Mucosa of stomach (tissue), 1 donor: Measurements from ENCODE around the gene ARPP19.
"Not testable (repeated sequence)": the region's sequence is repeated elsewhere in the genome, so short reads cannot be mapped to it uniquely, and the experiment has no call there.

Experiments used
- H3K27me3 ChIP-seq: one replicate; pipeline ENCODE4 v1.7.0; 2013; ENCODE audit warnings: mild to moderate bottlenecking, low read length; ENCODE audit not compliant: control insufficient read depth, insufficient read depth
- H3K36me3 ChIP-seq: one replicate; pipeline ENCODE4 v1.7.0; 2013; ENCODE audit warnings: low read length; ENCODE audit not compliant: control insufficient read depth, insufficient read depth
- H3K4me1 ChIP-seq: one replicate; pipeline ENCODE4 v1.7.0; 2013; ENCODE audit warnings: mild to moderate bottlenecking, low read length; ENCODE audit not compliant: control insufficient read depth, insufficient read depth
- H3K4me3 ChIP-seq: one replicate; pipeline ENCODE4 v1.7.0; 2013; ENCODE audit warnings: low read length
- H3K9ac ChIP-seq: one replicate; pipeline ENCODE4 v1.7.0; 2013; ENCODE audit warnings: mild to moderate bottlenecking, low read length, moderate library complexity
- H3K9me3 ChIP-seq: one replicate; pipeline ENCODE4 v1.7.0; 2013; ENCODE audit warnings: mild to moderate bottlenecking, low read length, moderate library complexity; ENCODE audit not compliant: control insufficient read depth
- donor health status: Pancreatic carcinoma.

The ARPP19 gene

GRCh38 chr15:52521682-52522081, 47.1 kb downstream of the ARPP19 start:
- H3K36me3 ChIP-seq: no peaks in the 10 kb centered on the region
- no peak overlapping the region for H3K9ac ChIP-seq
- H3K9me3 ChIP-seq: no peaks in the 10 kb centered on the region
- H3K27me3 ChIP-seq: no peaks in the 10 kb centered on the region
- no peaks in the 10 kb centered on the region for H3K4me1 ChIP-seq
- no peak overlapping the region for H3K4me3 ChIP-seq

GRCh38 chr15:52520421-52520820, 48.4 kb downstream of the ARPP19 start:
- H3K4me1 ChIP-seq: no peaks in the 10 kb centered on the region
- H3K9ac ChIP-seq: no peak overlapping the region
- H3K27me3 ChIP-seq: no peaks in the 10 kb centered on the region
- no peaks in the 10 kb centered on the region for H3K36me3 ChIP-seq
- no peaks in the 10 kb centered on the region for H3K9me3 ChIP-seq
- no peak overlapping the region for H3K4me3 ChIP-seq

GRCh38 chr15:52518487-52519371, 50.1 kb downstream of the ARPP19 start:
- Histone ChIP-seq H3K27me3 (no peaks in the 10 kb centered on the region), H3K9me3 (no peaks in the 10 kb centered on the region), H3K4me3 (no peak overlapping the region), H3K4me1 (no peaks in the 10 kb centered on the region), H3K36me3 (no peaks in the 10 kb centered on the region), H3K9ac (no peak overlapping the region)

- H3K27me3 ChIP-seq: no peaks in the 10 kb centered on the region
- no peaks in the 10 kb centered on the region for H3K36me3 ChIP-seq
- H3K9ac ChIP-seq: no peak overlapping the region
- no peaks in the 10 kb centered on the region for H3K9me3 ChIP-seq
- H3K4me3 ChIP-seq: no peak overlapping the region
- no peaks in the 10 kb centered on the region for H3K4me1 ChIP-seq
These were observed 51.8 kb downstream of the ARPP19 start for GRCh38 chr15:52517014-52517413.

- Histone ChIP-seq H3K9ac (no peak overlapping the region), H3K9me3 (no peaks in the 10 kb centered on the region), H3K4me1 (no peaks in the 10 kb centered on the region), H3K27me3 (no peaks in the 10 kb centered on the region), H3K4me3 (no peak overlapping the region), H3K36me3 (no peaks in the 10 kb centered on the region)
These were observed 53.5 kb downstream of the ARPP19 start for GRCh38 chr15:52515343-52515742.

GRCh38 chr15:52514482-52514881, 54.3 kb downstream of the ARPP19 start:
- no peaks in the 10 kb centered on the region for H3K9me3 ChIP-seq
- no peaks in the 10 kb centered on the region for H3K4me1 ChIP-seq
- no peaks in the 10 kb centered on the region for H3K36me3 ChIP-seq
- no peak overlapping the region for H3K4me3 ChIP-seq
- no peaks in the 10 kb centered on the region for H3K27me3 ChIP-seq
- H3K9ac ChIP-seq: no peak overlapping the region

- H3K4me1 ChIP-seq, H3K36me3 ChIP-seq, H3K9me3 ChIP-seq, H3K9ac ChIP-seq, H3K27me3 ChIP-seq, H3K4me3 ChIP-seq: not testable (repeated sequence)
These were observed 56.0 kb downstream of the ARPP19 start for GRCh38 chr15:52512869-52513268.

GRCh38 chr15:52511084-52511483, 57.7 kb downstream of the ARPP19 start:
- H3K9me3 ChIP-seq: no peaks in the 10 kb centered on the region
- no peaks in the 10 kb centered on the region for H3K27me3 ChIP-seq
- no peak overlapping the region for H3K4me3 ChIP-seq
- no peaks in the 10 kb centered on the region for H3K36me3 ChIP-seq
- no peaks in the 10 kb centered on the region for H3K4me1 ChIP-seq
- H3K9ac ChIP-seq: no peak overlapping the region

GRCh38 chr15:52509500-52510245, 59.2 kb downstream of the ARPP19 start:
- Histone ChIP-seq H3K36me3 (no peaks in the 10 kb centered on the region), H3K9me3 (no peaks in the 10 kb centered on the region), H3K4me3 (no peak overlapping the region), H3K9ac (no peak overlapping the region), H3K27me3 (no peaks in the 10 kb centered on the region), H3K4me1 (no peaks in the 10 kb centered on the region)

GRCh38 chr15:52506549-52506948, 62.3 kb downstream of the ARPP19 start:
- Histone ChIP-seq H3K9me3 (no peaks in the 10 kb centered on the region), H3K4me1 (no peaks in the 10 kb centered on the region), H3K9ac (no peak overlapping the region), H3K27me3 (no peaks in the 10 kb centered on the region), H3K4me3 (no peak overlapping the region), H3K36me3 (no peaks in the 10 kb centered on the region)

- H3K27me3 ChIP-seq: no peaks in the 10 kb centered on the region
- no peaks in the 10 kb centered on the region for H3K4me1 ChIP-seq
- no peaks in the 10 kb centered on the region for H3K36me3 ChIP-seq
- H3K9me3 ChIP-seq: no peaks in the 10 kb centered on the region
- no peak overlapping the region for H3K9ac ChIP-seq
- no peak overlapping the region for H3K4me3 ChIP-seq
These were observed 63.7 kb downstream of the ARPP19 start for GRCh38 chr15:52505151-52505550.

- Histone ChIP-seq H3K36me3 (no peaks in the 10 kb centered on the region), H3K4me1 (no peaks in the 10 kb centered on the region)
These were observed 64.9 kb downstream of the ARPP19 start for GRCh38 chr15:52503788-52504496.

More at GRCh38 chr15:52503788-52504496, 64.9 kb downstream of the ARPP19 start:
- Histone ChIP-seq H3K9me3 (no peaks in the 10 kb centered on the region), H3K4me3 (no peak overlapping the region), H3K27me3 (no peaks in the 10 kb centered on the region), H3K9ac (no peak overlapping the region)
